H1 (cell line): ENCODE results near the gene SPATA21. TPM values are rescaled to one million over a fixed set of nuclear protein-coding genes. Genes with fewer than 3 reads are reported as not detected.

Source experiments
- CTCF ChIA-PET: fragments of 300-600 bp; sonication (Branson Sonifier 250); formaldehyde crosslinking; loops from one replicate; lab custom pipeline; 2021; ENCODE audit not compliant: partially characterized antibody; lab: Charles Lee
- POLR2A ChIA-PET: fragments of 300-600 bp; sonication (Branson Sonifier 250); formaldehyde crosslinking; loops from one replicate; lab custom pipeline; 2021; ENCODE audit warnings: inconsistent platforms; ENCODE audit not compliant: partially characterized antibody; lab: Charles Lee
- DNase-seq, 2 experiments: peaks; one replicate each; pipeline versions ENCODE4 v3.0.0 to v3.0.0-alpha.2; 2010 to 2022; ENCODE audit warnings: low spot score in 2 of 2, low read depth in 1 of 2, mixed read lengths in 1 of 2
- FAIRE-seq: peaks from 2 replicates; lab custom pipeline; 2011; peaks lifted over from hg19 to GRCh38; lab: Jason Lieb, UNC
- H2AFZ ChIP-seq: 2 replicates; pipeline ENCODE4 v1.8.1; 2012; ENCODE audit warnings: low read length, inconsistent platforms
- H2AK5ac ChIP-seq: 2 replicates; pipeline ENCODE4 v1.6.1; 2013; ENCODE audit warnings: low read depth, low read length
- H2BK120ac ChIP-seq: replicated peaks from 2 replicates; pipeline ENCODE3; 2013; ENCODE audit warnings: low read depth, low read length, inconsistent platforms
- H2BK12ac ChIP-seq: 2 replicates; pipeline ENCODE4 v1.6.1; 2013; ENCODE audit warnings: low read depth, low read length
- H2BK15ac ChIP-seq: 2 replicates; pipeline ENCODE4 v1.6.1; 2013; ENCODE audit warnings: low read length
- H2BK20ac ChIP-seq: 2 replicates; pipeline ENCODE4 v1.6.1; 2013; ENCODE audit warnings: low read length
- H2BK5ac ChIP-seq: 2 replicates; pipeline ENCODE4 v1.6.1; 2013; ENCODE audit warnings: low read depth, low read length
- H3K14ac ChIP-seq: 2 replicates; pipeline ENCODE4 v1.6.1; 2013; ENCODE audit warnings: inconsistent platforms; ENCODE audit not compliant: insufficient read length
- H3K18ac ChIP-seq: 2 replicates; pipeline ENCODE4 v1.6.1; 2013; ENCODE audit warnings: low read length; ENCODE audit errors: extremely low read depth
- H3K23ac ChIP-seq: 2 replicates; pipeline ENCODE4 v1.6.1; 2013; ENCODE audit warnings: inconsistent platforms; ENCODE audit not compliant: insufficient read length
- H3K23me2 ChIP-seq: 2 replicates; pipeline ENCODE4 v1.6.1; 2013; ENCODE audit warnings: low read depth, low read length
- H3K27ac ChIP-seq: 2 replicates; pipeline ENCODE4 v1.6.1; 2011; ENCODE audit warnings: low read depth, low read length, inconsistent platforms
- H3K27me3 ChIP-seq, 4 experiments: replicated peaks in 1 of 4; 1 replicate in 1 of 4; 2 replicates in 3 of 4; pipeline versions ENCODE4 v1.6.1 to v1.8.1; 2011 to 2013; ENCODE audit warnings: low read length in 3 of 4, mild to moderate bottlenecking in 3 of 4, inconsistent platforms in 2 of 4, mixed read lengths in 2 of 4, moderate library complexity in 1 of 4; ENCODE audit not compliant: control insufficient read depth in 3 of 4, insufficient read depth in 3 of 4; ENCODE audit errors: extremely low read depth in 1 of 4
- H3K36me3 ChIP-seq, 4 experiments: 2 replicates each; pipeline versions ENCODE4 v1.6.1 to v1.8.1; 2011 to 2013; ENCODE audit warnings: mild to moderate bottlenecking in 4 of 4, low read length in 3 of 4, moderate library complexity in 2 of 4, control low read depth in 1 of 4, inconsistent platforms in 1 of 4; ENCODE audit not compliant: insufficient read depth in 4 of 4, control insufficient read depth in 2 of 4
- H3K4ac ChIP-seq: replicated peaks from 2 replicates; pipeline ENCODE3; 2013; ENCODE audit warnings: low read length, low read depth, mixed read lengths, inconsistent platforms; ENCODE audit not compliant: insufficient read length
- H3K4me1 ChIP-seq, 4 experiments: replicated peaks in 1 of 4; 1 replicate in 1 of 4; 2 replicates in 3 of 4; pipeline versions ENCODE4 v1.6.1 to v1.8.1; 2011 to 2013; ENCODE audit warnings: low read length in 3 of 4, inconsistent platforms in 2 of 4, mixed read lengths in 1 of 4; ENCODE audit not compliant: insufficient read depth in 4 of 4, control insufficient read depth in 3 of 4
- H3K4me2 ChIP-seq, 2 experiments: 2 replicates each; pipeline versions ENCODE4 v1.6.1 to v1.8.1; 2011 to 2013; ENCODE audit warnings: low read depth in 2 of 2, low read length in 2 of 2, control low read depth in 1 of 2, inconsistent platforms in 1 of 2, mild to moderate bottlenecking in 1 of 2; ENCODE audit not compliant: insufficient read depth in 1 of 2
- H3K4me3 ChIP-seq, 4 experiments: fragments of 200-600, 300-600 bp in 1 of 4; sonication (generic), shearing (Covaris generic), sonication (Bioruptor Twin) in 1 of 4; 2 replicates each; pipeline versions ENCODE4 v1.5.1 to v1.8.1; 2011 to 2016; ENCODE audit warnings: low read length in 4 of 4, low read depth in 3 of 4, control low read depth in 2 of 4, inconsistent platforms in 2 of 4, mild to moderate bottlenecking in 2 of 4, mixed read lengths in 1 of 4, moderate library complexity in 1 of 4; ENCODE audit not compliant: insufficient read depth in 2 of 4; ENCODE audit errors: extremely low read depth in 1 of 4
- H3K56ac ChIP-seq: replicated peaks from 2 replicates; pipeline ENCODE3; 2013; ENCODE audit warnings: low read depth, mild to moderate bottlenecking, mixed read lengths, low read length, inconsistent platforms; ENCODE audit not compliant: insufficient read length
- H3K79me1 ChIP-seq: 2 replicates; pipeline ENCODE4 v1.6.1; 2013; ENCODE audit warnings: low read depth, low read length, control low read depth
- H3K79me2 ChIP-seq, 2 experiments: 2 replicates each; pipeline versions ENCODE4 v1.6.1 to v1.8.1; 2012 to 2013; ENCODE audit warnings: low read length in 2 of 2, mild to moderate bottlenecking in 2 of 2, inconsistent platforms in 1 of 2; ENCODE audit not compliant: insufficient read depth in 2 of 2, control insufficient read depth in 1 of 2
- H3K9ac ChIP-seq, 4 experiments: replicated peaks in 1 of 4; 1 replicate in 1 of 4; 2 replicates in 3 of 4; pipeline versions ENCODE4 v1.6.1 to v1.8.1; 2011 to 2013; ENCODE audit warnings: low read depth in 3 of 4, low read length in 3 of 4, control low read depth in 2 of 4, mild to moderate bottlenecking in 2 of 4, moderate library complexity in 2 of 4, inconsistent platforms in 1 of 4; ENCODE audit errors: extremely low read depth in 1 of 4
- H3K9me3 ChIP-seq, 2 experiments: 2 replicates each; pipeline versions ENCODE4 v1.6.1 to v1.8.1; 2012 to 2013; ENCODE audit warnings: mild to moderate bottlenecking in 2 of 2, moderate library complexity in 2 of 2, control low read depth in 1 of 2, inconsistent platforms in 1 of 2, low read depth in 1 of 2, low read length in 1 of 2, mixed read lengths in 1 of 2; ENCODE audit not compliant: insufficient read depth in 2 of 2
- H4K20me1 ChIP-seq, 2 experiments: replicated peaks in 1 of 2; 2 replicates each; pipeline versions ENCODE3 to v1.8.1; 2011 to 2013; ENCODE audit warnings: inconsistent platforms in 2 of 2, low read length in 2 of 2, mild to moderate bottlenecking in 1 of 2; ENCODE audit not compliant: insufficient read depth in 2 of 2, control insufficient read depth in 1 of 2
- H4K5ac ChIP-seq: 2 replicates; pipeline ENCODE4 v1.6.1; 2013; ENCODE audit warnings: low read length, low read depth, mixed read lengths, inconsistent platforms; ENCODE audit not compliant: insufficient read length
- H4K8ac ChIP-seq: 2 replicates; pipeline ENCODE4 v1.8.0; 2013; ENCODE audit warnings: mild to moderate bottlenecking, moderate library complexity, low read length, inconsistent platforms; ENCODE audit not compliant: insufficient read depth; ENCODE audit errors: extremely low read depth
- H4K91ac ChIP-seq: replicated peaks from 2 replicates; pipeline ENCODE3; 2013; ENCODE audit warnings: low read length, mixed read lengths, inconsistent platforms; ENCODE audit not compliant: insufficient read length
- ATF2 ChIP-seq: IDR thresholded peaks from 2 replicates; pipeline ENCODE4 v1.6.1; 2012; ENCODE audit warnings: low read length, inconsistent platforms
- BACH1 ChIP-seq: IDR thresholded peaks from 2 replicates; pipeline ENCODE4 v1.6.1; 2012; ENCODE audit warnings: low read length, improper control_type of control experiment
- BCL11A ChIP-seq, 2 experiments: IDR thresholded peaks; one replicate each; pipeline ENCODE4 v1.6.1; 2011; ENCODE audit warnings: low read depth in 2 of 2, low read length in 2 of 2, mild to moderate bottlenecking in 2 of 2
- CTBP2 ChIP-seq: IDR thresholded peaks from 2 replicates; pipeline ENCODE4 v1.7.0; 2011; ENCODE audit warnings: borderline replicate concordance, mild to moderate bottlenecking, moderate library complexity, mixed read lengths, low read length; ENCODE audit not compliant: insufficient read depth, insufficient read length
- HDAC6 ChIP-seq: IDR thresholded peaks from one replicate; pipeline ENCODE4 v1.7.1; 2012; ENCODE audit warnings: low read depth, mild to moderate bottlenecking, inconsistent platforms, low read length, moderate library complexity
- JUND ChIP-seq: IDR thresholded peaks from 2 replicates; pipeline ENCODE4 v1.6.1; 2011; ENCODE audit warnings: mild to moderate bottlenecking, improper control_type of control experiment, low read length
- SIN3A ChIP-seq, 2 experiments: IDR thresholded peaks in 1 of 2; conservative IDR thresholded peaks in 1 of 2; 2 replicates each; pipeline ENCODE4 v1.6.1; 2011 to 2012; ENCODE audit warnings: low read length in 2 of 2, improper control_type of control experiment in 1 of 2, low read depth in 1 of 2, mild to moderate bottlenecking in 1 of 2
- TAF1 ChIP-seq: IDR thresholded peaks from 2 replicates; pipeline ENCODE4 v1.6.1; 2011; ENCODE audit warnings: mild to moderate bottlenecking, low read depth, low read length
- TBP ChIP-seq: IDR thresholded peaks from 2 replicates; pipeline ENCODE4 v1.6.1; 2011; ENCODE audit warnings: low read depth, low read length, improper control_type of control experiment
- USF2 ChIP-seq: IDR thresholded peaks from 2 replicates; pipeline ENCODE4 v1.6.1; 2011; ENCODE audit warnings: low read length, improper control_type of control experiment
- YY1 ChIP-seq: IDR thresholded peaks from 2 replicates; pipeline ENCODE4 v1.6.1; 2011; ENCODE audit warnings: low read depth, mild to moderate bottlenecking, low read length
- WGBS, 2 experiments: shearing (Covaris generic) in 1 of 2; methylation state at CpG; one replicate each; pipeline versions ENCODE4 v1.1.6 to v1.1.7; 2013 to 2015; ENCODE audit warnings: low lambda C conversion rate in 2 of 2, mixed read lengths in 2 of 2, inconsistent platforms in 1 of 2, low coverage in 1 of 2, missing lambda C conversion rate in 1 of 2; ENCODE audit not compliant: insufficient replicate concordance in 2 of 2, insufficient coverage in 1 of 2, insufficient read length in 1 of 2; ENCODE audit errors: extremely low coverage in 1 of 2, missing lambda C conversion rate in 1 of 2; 5-methylcytosine and 5-hydroxymethylcytosine counted together
- polyA plus RNA-seq, 7 experiments: library from polyadenylated mRNA; depleted of rRNA in 3 of 7; stranded (reverse) in 5 of 7; unstranded in 2 of 7; fragments of >200 nt in 5 of 7; fragments of 200-250 nt in 2 of 7; gene quantifications; 1 replicate in 5 of 7; 2 replicates in 1 of 7; 4 replicates in 1 of 7; pipeline versions ENCODE4 v1.2.1 to v1.2.3, GENCODE V29; 2011 to 2013; ENCODE audit warnings: missing spikeins in 2 of 7, mixed read lengths in 2 of 7
- total RNA-seq: library from RNA; stranded (reverse); fragmentation: NEBNext Ultra II Directional; extraction: Animal tissue kit (Norgen Biotek cat#: 25700); gene quantifications from 2 replicates; pipeline ENCODE4 v1.2.1, GENCODE V29; 2021

Gene SPATA21
- total and polyA plus RNA-seq, 2 of the 8 experiments (the other 6 are each of a cell fraction or from before 2014, with no cell fraction given), result not detected

GRCh38 chr1:16438516-16438915 lies 1.3 kb upstream of the SPATA21 start:
- Histone ChIP-seq H3K79me2 (no peaks in the 10 kb centered on the region), H3K27me3 (peaks cover 0 to 4% (median 3%) of the 10 kb centered on the region in 4 experiments; a peak in 1 of 7 replicates), H3K23me2 (peaks cover 4% of the 10 kb centered on the region; the same call in 1 of the 2 replicates), H3K4ac (no peak overlapping the region), H3K9me3 (no peaks in the 10 kb centered on the region), H2AK5ac (no peak overlapping the region), H3K4me3 (no peak overlapping the region), H4K5ac (no peak overlapping the region), H2BK15ac (no peak overlapping the region), H4K20me1 (peaks cover 8 to 14% of the 10 kb centered on the region in 2 experiments), H3K36me3 (0 out of 8 replicates have a peak, but pooled peaks cover 0 to 1% (median 0%) of the 10 kb centered on the region in 4 experiments), H2BK12ac (no peak overlapping the region), H2BK5ac (no peak overlapping the region), H3K79me1 (no peaks in the 10 kb centered on the region; the same call in 1 of the 2 replicates), H3K18ac (no peak overlapping the region), H2BK20ac (no peak overlapping the region), H3K14ac (no peak overlapping the region), H3K23ac (no peak overlapping the region), H4K91ac (no peak overlapping the region), H3K4me2 (no peak overlapping the region), H3K9ac (no peak overlapping the region), H2BK120ac (no peak overlapping the region), H3K4me1 (peaks cover 0 to 2% (median 0%) of the 10 kb centered on the region in 4 experiments; a peak in 3 of 7 replicates), H3K56ac (no peak overlapping the region), H4K8ac (no peak overlapping the region), H3K27ac (no peak overlapping the region), H2AFZ (no peak overlapping the region)
- DNase-seq (no peak), FAIRE-seq (no peak)
- POLR2A ChIA-PET, result no interaction called here
- 84% methylated on average over 2 of the region's 2 CpGs; no CpG with 5 or more reads in 1 of the 2 experiments for WGBS, 2 experiments
- CTCF ChIA-PET, result interaction anchor here (2.1 kb wide), 1 partner anchor 76 kb away, joined by 11 read pairs; no protein-coding TSS in a partner anchor
- TF ChIP-seq ATF2, result no peak
- no peak for TF ChIP-seq USF2
- no peak for TF ChIP-seq TAF1
- TF ChIP-seq SIN3A (conservative IDR thresholded peaks at IDR 0.05 in 1 of 2, IDR thresholded peaks at IDR 0.05 in 1 of 2; ENCODE audit: low read depth in 1 of 2, low read length in 2 of 2), result no peak
- no peak for TF ChIP-seq TBP
- no peak for TF ChIP-seq CTBP2
- TF ChIP-seq JUND, result no peak
- no peak for TF ChIP-seq YY1
- TF ChIP-seq HDAC6, result no peak
- TF ChIP-seq BACH1, result no peak
- TF ChIP-seq BCL11A (IDR thresholded peaks at IDR 0.05; ENCODE audit: low read depth in 2 of 2, low read length in 2 of 2), result no peak
